ENCODE data around the gene PPIP5K2. TPM values are rescaled to one million over a fixed set of nuclear protein-coding genes. Genes with fewer than 3 reads are reported as not detected.

Gene PPIP5K2
- total RNA-seq, 1 donor from 2014 or later: 38.6 TPM

- H3K36me3 ChIP-seq (ENCODE audit: control insufficient read depth in 3 of 3, insufficient read depth in 3 of 3, low read length in 3 of 3): peaks cover 7 to 23% (median 18%) of the 10 kb centered on the region in 3 donors
- no peaks in the 10 kb centered on the region for H3K27me3 ChIP-seq (ENCODE audit: control insufficient read depth in 3 of 3, insufficient read depth in 3 of 3, low read length in 3 of 3)
- H3K9me3 ChIP-seq (ENCODE audit: control insufficient read depth in 3 of 3, low read length in 3 of 3): no peaks in the 10 kb centered on the region
- no peaks in the 10 kb centered on the region for H3K4me1 ChIP-seq (ENCODE audit: control insufficient read depth in 3 of 3, insufficient read depth in 3 of 3, low read length in 3 of 3)
- no peak overlapping the region for H3K4me3 ChIP-seq (ENCODE audit: low read length in 3 of 3)
- no peak overlapping the region for H3K27ac ChIP-seq (ENCODE audit: low read depth, low read length)
- no peak overlapping the region for H3K9ac ChIP-seq (ENCODE audit: low read depth in 1 of 3, low read length in 3 of 3)
Measured at GRCh38 chr5:103098993-103099392, 21.1 kb upstream of the PPIP5K2 start.

- H3K9me3 ChIP-seq (ENCODE audit: control insufficient read depth in 3 of 3, low read length in 3 of 3): no peaks in the 10 kb centered on the region
- no peaks in the 10 kb centered on the region for H3K4me1 ChIP-seq (ENCODE audit: control insufficient read depth in 3 of 3, insufficient read depth in 3 of 3, low read length in 3 of 3)
- peaks cover 7 to 20% (median 16%) of the 10 kb centered on the region in 3 donors for H3K36me3 ChIP-seq (ENCODE audit: control insufficient read depth in 3 of 3, insufficient read depth in 3 of 3, low read length in 3 of 3)
- H3K4me3 ChIP-seq (ENCODE audit: low read length in 3 of 3): no peak overlapping the region
- no peak overlapping the region for H3K9ac ChIP-seq (ENCODE audit: low read depth in 1 of 3, low read length in 3 of 3)
- no peak overlapping the region for H3K27ac ChIP-seq (ENCODE audit: low read depth, low read length)
- H3K27me3 ChIP-seq (ENCODE audit: control insufficient read depth in 3 of 3, insufficient read depth in 3 of 3, low read length in 3 of 3): no peaks in the 10 kb centered on the region
Measured at GRCh38 chr5:103101079-103101750, 18.9 kb upstream of the PPIP5K2 start.

- Histone ChIP-seq H3K36me3 (ENCODE audit: control insufficient read depth in 3 of 3, insufficient read depth in 3 of 3, low read length in 3 of 3) (peaks cover 4 to 21% (median 12%) of the 10 kb centered on the region in 3 donors), H3K9me3 (ENCODE audit: control insufficient read depth in 3 of 3, low read length in 3 of 3) (no peaks in the 10 kb centered on the region), H3K27me3 (ENCODE audit: control insufficient read depth in 3 of 3, insufficient read depth in 3 of 3, low read length in 3 of 3) (no peaks in the 10 kb centered on the region)
Measured at GRCh38 chr5:103102234-103102633, 17.9 kb upstream of the PPIP5K2 start.

GRCh38 chr5:103108086-103108485 lies 12.0 kb upstream of the PPIP5K2 start:
- Histone ChIP-seq H3K9ac (ENCODE audit: low read depth in 1 of 3, low read length in 3 of 3) (no peak overlapping the region), H3K27ac (ENCODE audit: low read depth, low read length) (no peak overlapping the region), H3K4me1 (ENCODE audit: control insufficient read depth in 3 of 3, insufficient read depth in 3 of 3, low read length in 3 of 3) (no peaks in the 10 kb centered on the region), H3K9me3 (ENCODE audit: control insufficient read depth in 3 of 3, low read length in 3 of 3) (no peaks in the 10 kb centered on the region), H3K27me3 (ENCODE audit: control insufficient read depth in 3 of 3, insufficient read depth in 3 of 3, low read length in 3 of 3) (no peaks in the 10 kb centered on the region), H3K36me3 (ENCODE audit: control insufficient read depth in 3 of 3, insufficient read depth in 3 of 3, low read length in 3 of 3) (peaks cover 0 to 11% (median 5%) of the 10 kb centered on the region in 3 donors), H3K4me3 (ENCODE audit: low read length in 3 of 3) (no peak overlapping the region)

More at GRCh38 chr5:103102234-103102633, 17.9 kb upstream of the PPIP5K2 start:
- no peak overlapping the region for H3K9ac ChIP-seq (ENCODE audit: low read depth in 1 of 3, low read length in 3 of 3)
- no peak overlapping the region for H3K27ac ChIP-seq (ENCODE audit: low read depth, low read length)
- H3K4me1 ChIP-seq (ENCODE audit: control insufficient read depth in 3 of 3, insufficient read depth in 3 of 3, low read length in 3 of 3): no peaks in the 10 kb centered on the region
- no peak overlapping the region for H3K4me3 ChIP-seq (ENCODE audit: low read length in 3 of 3)

- no peaks in the 10 kb centered on the region for H3K4me1 ChIP-seq (ENCODE audit: control insufficient read depth in 3 of 3, insufficient read depth in 3 of 3, low read length in 3 of 3)
- H3K36me3 ChIP-seq (ENCODE audit: control insufficient read depth in 3 of 3, insufficient read depth in 3 of 3, low read length in 3 of 3): peaks cover 0 to 9% (median 5%) of the 10 kb centered on the region in 3 donors
- no peak overlapping the region for H3K4me3 ChIP-seq (ENCODE audit: low read length in 3 of 3)
- H3K27me3 ChIP-seq (ENCODE audit: control insufficient read depth in 3 of 3, insufficient read depth in 3 of 3, low read length in 3 of 3): no peaks in the 10 kb centered on the region
- no peak overlapping the region for H3K27ac ChIP-seq (ENCODE audit: low read depth, low read length)
- H3K9me3 ChIP-seq (ENCODE audit: control insufficient read depth in 3 of 3, low read length in 3 of 3): no peaks in the 10 kb centered on the region
- H3K9ac ChIP-seq (ENCODE audit: low read depth in 1 of 3, low read length in 3 of 3): no peak overlapping the region
Measured at GRCh38 chr5:103109277-103109676, 10.8 kb upstream of the PPIP5K2 start.

GRCh38 chr5:103110403-103110802 lies 9.7 kb upstream of the PPIP5K2 start:
- Histone ChIP-seq H3K9ac (ENCODE audit: low read depth in 1 of 3, low read length in 3 of 3) (no peak overlapping the region), H3K36me3 (ENCODE audit: control insufficient read depth in 3 of 3, insufficient read depth in 3 of 3, low read length in 3 of 3) (peaks cover 0 to 9% (median 5%) of the 10 kb centered on the region in 3 donors), H3K27me3 (ENCODE audit: control insufficient read depth in 3 of 3, insufficient read depth in 3 of 3, low read length in 3 of 3) (no peaks in the 10 kb centered on the region), H3K27ac (ENCODE audit: low read depth, low read length) (no peak overlapping the region), H3K4me3 (ENCODE audit: low read length in 3 of 3) (no peak overlapping the region), H3K4me1 (ENCODE audit: control insufficient read depth in 3 of 3, insufficient read depth in 3 of 3, low read length in 3 of 3) (no peaks in the 10 kb centered on the region), H3K9me3 (ENCODE audit: control insufficient read depth in 3 of 3, low read length in 3 of 3) (no peaks in the 10 kb centered on the region)

GRCh38 chr5:103111468-103111867 lies 8.6 kb upstream of the PPIP5K2 start:
- no peak overlapping the region for H3K9ac ChIP-seq (ENCODE audit: low read depth in 1 of 3, low read length in 3 of 3)
- no peaks in the 10 kb centered on the region for H3K4me1 ChIP-seq (ENCODE audit: control insufficient read depth in 3 of 3, insufficient read depth in 3 of 3, low read length in 3 of 3)
- no peaks in the 10 kb centered on the region for H3K9me3 ChIP-seq (ENCODE audit: control insufficient read depth in 3 of 3, low read length in 3 of 3)
- H3K4me3 ChIP-seq (ENCODE audit: low read length in 3 of 3): no peak overlapping the region
- no peak overlapping the region for H3K27ac ChIP-seq (ENCODE audit: low read depth, low read length)
- no peaks in the 10 kb centered on the region for H3K27me3 ChIP-seq (ENCODE audit: control insufficient read depth in 3 of 3, insufficient read depth in 3 of 3, low read length in 3 of 3)
- peaks cover 0 to 7% (median 5%) of the 10 kb centered on the region in 3 donors for H3K36me3 ChIP-seq (ENCODE audit: control insufficient read depth in 3 of 3, insufficient read depth in 3 of 3, low read length in 3 of 3)

GRCh38 chr5:103112910-103113309 lies 7.2 kb upstream of the PPIP5K2 start:
- Histone ChIP-seq H3K4me3 (ENCODE audit: low read length in 3 of 3) (no peak overlapping the region), H3K27ac (ENCODE audit: low read depth, low read length) (no peak overlapping the region), H3K4me1 (ENCODE audit: control insufficient read depth in 3 of 3, insufficient read depth in 3 of 3, low read length in 3 of 3) (no peaks in the 10 kb centered on the region), H3K36me3 (ENCODE audit: control insufficient read depth in 3 of 3, insufficient read depth in 3 of 3, low read length in 3 of 3) (no peaks in the 10 kb centered on the region), H3K27me3 (ENCODE audit: control insufficient read depth in 3 of 3, insufficient read depth in 3 of 3, low read length in 3 of 3) (no peaks in the 10 kb centered on the region), H3K9me3 (ENCODE audit: control insufficient read depth in 3 of 3, low read length in 3 of 3) (no peaks in the 10 kb centered on the region), H3K9ac (ENCODE audit: low read depth in 1 of 3, low read length in 3 of 3) (no peak overlapping the region)

- no peak overlapping the region for H3K4me3 ChIP-seq (ENCODE audit: low read length in 3 of 3)
- H3K36me3 ChIP-seq (ENCODE audit: control insufficient read depth in 3 of 3, insufficient read depth in 3 of 3, low read length in 3 of 3): no peaks in the 10 kb centered on the region
- no peaks in the 10 kb centered on the region for H3K9me3 ChIP-seq (ENCODE audit: control insufficient read depth in 3 of 3, low read length in 3 of 3)
- no peaks in the 10 kb centered on the region for H3K27me3 ChIP-seq (ENCODE audit: control insufficient read depth in 3 of 3, insufficient read depth in 3 of 3, low read length in 3 of 3)
- peaks cover 0 to 9% (median 0%) of the 10 kb centered on the region in 3 donors for H3K4me1 ChIP-seq (ENCODE audit: control insufficient read depth in 3 of 3, insufficient read depth in 3 of 3, low read length in 3 of 3)
- H3K9ac ChIP-seq (ENCODE audit: low read depth in 1 of 3, low read length in 3 of 3): no peak overlapping the region
- H3K27ac ChIP-seq (ENCODE audit: low read depth, low read length): no peak overlapping the region
Measured at GRCh38 chr5:103114440-103114839, 5.7 kb upstream of the PPIP5K2 start.

- Histone ChIP-seq H3K4me3 (ENCODE audit: low read length in 3 of 3) (no peak overlapping the region), H3K9ac (ENCODE audit: low read depth in 1 of 3, low read length in 3 of 3) (no peak overlapping the region), H3K9me3 (ENCODE audit: control insufficient read depth in 3 of 3, low read length in 3 of 3) (no peaks in the 10 kb centered on the region), H3K4me1 (ENCODE audit: control insufficient read depth in 3 of 3, insufficient read depth in 3 of 3, low read length in 3 of 3) (peaks cover 4 to 17% (median 5%) of the 10 kb centered on the region in 3 donors), H3K27me3 (ENCODE audit: control insufficient read depth in 3 of 3, insufficient read depth in 3 of 3, low read length in 3 of 3) (no peaks in the 10 kb centered on the region), H3K36me3 (ENCODE audit: control insufficient read depth in 3 of 3, insufficient read depth in 3 of 3, low read length in 3 of 3) (no peaks in the 10 kb centered on the region), H3K27ac (ENCODE audit: low read depth, low read length) (no peak overlapping the region)
Measured at GRCh38 chr5:103117471-103117991, 2.6 kb upstream of the PPIP5K2 start.
